Loucy (cell line): ENCODE data around the gene CDKN2C.

Experiments
- H2AFZ ChIP-seq: fragments of 200-600 bp; sonication (generic); 2 replicates; pipeline ENCODE4 v1.6.0; 2016; ENCODE audit warnings: antibody characterized with exemption, mild to moderate bottlenecking, low read length, moderate library complexity
- H3F3A ChIP-seq: fragments of 200-600 bp; 2 replicates; pipeline ENCODE4 v1.6.0; 2016; ENCODE audit warnings: antibody characterized with exemption, low read depth, mild to moderate bottlenecking
- H3K27me3 ChIP-seq: fragments of 200-600 bp; sonication (generic); 2 replicates; pipeline ENCODE4 v1.6.1; 2014; ENCODE audit warnings: low read length, mild to moderate bottlenecking; ENCODE audit not compliant: insufficient read depth, poor library complexity, severe bottlenecking
- H3K36me3 ChIP-seq: fragments of 200-600 bp; sonication (generic); 2 replicates; pipeline ENCODE4 v1.6.1; 2016; ENCODE audit warnings: low read length; ENCODE audit not compliant: insufficient read depth
- H3K4me1 ChIP-seq: fragments of 200-600 bp; sonication (generic); 2 replicates; pipeline ENCODE4 v1.5.1; 2014; ENCODE audit warnings: low read length, mild to moderate bottlenecking; ENCODE audit not compliant: insufficient read depth, poor library complexity, severe bottlenecking
- H3K4me2 ChIP-seq: fragments of 200-600 bp; sonication (generic); 2 replicates; pipeline ENCODE4 v1.6.0; 2014; ENCODE audit warnings: antibody characterized with exemption, low read length, low read depth, mild to moderate bottlenecking; ENCODE audit not compliant: poor library complexity, severe bottlenecking
- H3K4me3 ChIP-seq: fragments of 200-600 bp; sonication (generic); 2 replicates; pipeline ENCODE4 v1.5.1; 2014; ENCODE audit warnings: low read length, mild to moderate bottlenecking, mixed read lengths; ENCODE audit not compliant: poor library complexity, severe bottlenecking
- H3K79me2 ChIP-seq: fragments of 200-600 bp; sonication (generic); 2 replicates; pipeline ENCODE4 v1.6.1; 2014; ENCODE audit warnings: low read length; ENCODE audit not compliant: insufficient read depth
- H3K9ac ChIP-seq: fragments of 200-600 bp; sonication (generic); 2 replicates; pipeline ENCODE4 v1.6.0; 2014; ENCODE audit warnings: mild to moderate bottlenecking, low read depth, low read length, moderate library complexity; ENCODE audit not compliant: poor library complexity, severe bottlenecking
- H3K9me2 ChIP-seq: fragments of 200-600 bp; sonication (generic); replicated peaks from 2 replicates; pipeline ENCODE4 v1.6.1; 2016; ENCODE audit warnings: low read depth, low read length, mixed read lengths
- H3K9me3 ChIP-seq: fragments of 200-600 bp; sonication (generic); 2 replicates; pipeline ENCODE4 v1.6.1; 2014; ENCODE audit warnings: mild to moderate bottlenecking, antibody characterized with exemption, low read length, low read depth; ENCODE audit not compliant: insufficient read depth
- H4K20me1 ChIP-seq: fragments of 200-600 bp; sonication (generic); 2 replicates; pipeline ENCODE4 v1.6.0; 2014; ENCODE audit warnings: antibody characterized with exemption, low read length, mild to moderate bottlenecking; ENCODE audit not compliant: insufficient read depth, poor library complexity, severe bottlenecking
- EZH2phosphoT487 ChIP-seq: fragments of 200-600 bp; IDR thresholded peaks from 2 replicates; pipeline ENCODE4 v1.6.1; 2018; ENCODE audit warnings: antibody characterized with exemption, mild to moderate bottlenecking, moderate library complexity, borderline replicate concordance
- TF ChIP-seq, protein P1 (sequence below): fragments of 200-600 bp; sonication (generic); conservative IDR thresholded peaks from 2 replicates; pipeline ENCODE4 v1.5.1; 2014; ENCODE audit warnings: mild to moderate bottlenecking, antibody characterized with exemption, low read length

CDKN2C gene

DNA sequence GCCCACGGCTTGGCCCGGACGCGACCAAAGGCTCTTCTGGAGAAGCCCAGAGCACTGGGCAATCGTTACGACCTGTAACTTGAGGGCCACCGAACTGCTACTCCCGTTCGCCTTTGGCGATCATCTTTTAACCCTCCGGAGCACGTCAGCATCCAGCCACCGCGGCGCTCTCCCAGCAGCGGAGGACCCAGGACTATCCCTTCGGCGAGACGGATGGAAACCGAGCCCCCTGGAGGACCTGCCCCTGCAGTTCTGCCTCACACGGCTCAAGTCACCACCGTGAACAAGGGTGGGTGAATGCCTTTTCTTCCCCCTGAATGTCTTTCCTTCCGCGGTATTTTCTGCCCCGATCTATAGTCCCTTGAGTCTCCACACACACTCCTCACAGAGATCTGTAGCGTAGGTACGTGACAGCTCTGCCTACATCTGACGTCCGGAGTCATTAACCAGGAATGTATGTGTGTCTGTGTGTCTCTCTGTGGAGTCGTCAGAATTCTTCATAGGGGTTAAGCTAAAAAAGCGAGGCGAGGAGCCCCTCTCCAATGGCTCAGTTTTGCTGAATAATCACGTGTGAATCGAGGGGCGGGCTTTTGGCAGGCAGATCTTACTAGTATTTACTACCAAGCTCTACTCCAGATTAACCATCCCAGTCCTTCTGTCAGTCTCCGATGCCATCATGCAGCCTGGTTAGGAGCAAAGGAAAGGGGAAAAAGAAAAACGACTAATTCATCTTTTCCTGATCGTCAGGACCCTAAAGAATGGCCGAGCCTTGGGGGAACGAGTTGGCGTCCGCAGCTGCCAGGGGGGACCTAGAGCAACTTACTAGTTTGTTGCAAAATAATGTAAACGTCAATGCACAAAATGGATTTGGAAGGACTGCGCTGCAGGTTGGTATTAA is at the start of gene CDKN2C:
Gene CDKN2C (plus strand): TSS at position 635 of the 898 bp plus-strand sequence. CDS start 124 bp downstream, at position 759.
- H3F3A ChIP-seq, result no peaks in the 10 kb centered on the region
- peak within 1 kb of the TSS; percentile 96 for H3K9ac ChIP-seq
- peaks cover 58% of the 10 kb centered on the region for H4K20me1 ChIP-seq
- TF ChIP-seq EZH2phosphoT487, result no peak
- TF ChIP-seq, protein P1, sequence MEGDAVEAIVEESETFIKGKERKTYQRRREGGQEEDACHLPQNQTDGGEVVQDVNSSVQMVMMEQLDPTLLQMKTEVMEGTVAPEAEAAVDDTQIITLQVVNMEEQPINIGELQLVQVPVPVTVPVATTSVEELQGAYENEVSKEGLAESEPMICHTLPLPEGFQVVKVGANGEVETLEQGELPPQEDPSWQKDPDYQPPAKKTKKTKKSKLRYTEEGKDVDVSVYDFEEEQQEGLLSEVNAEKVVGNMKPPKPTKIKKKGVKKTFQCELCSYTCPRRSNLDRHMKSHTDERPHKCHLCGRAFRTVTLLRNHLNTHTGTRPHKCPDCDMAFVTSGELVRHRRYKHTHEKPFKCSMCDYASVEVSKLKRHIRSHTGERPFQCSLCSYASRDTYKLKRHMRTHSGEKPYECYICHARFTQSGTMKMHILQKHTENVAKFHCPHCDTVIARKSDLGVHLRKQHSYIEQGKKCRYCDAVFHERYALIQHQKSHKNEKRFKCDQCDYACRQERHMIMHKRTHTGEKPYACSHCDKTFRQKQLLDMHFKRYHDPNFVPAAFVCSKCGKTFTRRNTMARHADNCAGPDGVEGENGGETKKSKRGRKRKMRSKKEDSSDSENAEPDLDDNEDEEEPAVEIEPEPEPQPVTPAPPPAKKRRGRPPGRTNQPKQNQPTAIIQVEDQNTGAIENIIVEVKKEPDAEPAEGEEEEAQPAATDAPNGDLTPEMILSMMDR, result no peak
- H3K36me3 ChIP-seq, result peaks cover 38% of the 10 kb centered on the region
- H3K4me3 ChIP-seq, result peak within 1 kb of the TSS; percentile 85
- peaks cover 98% of the 10 kb centered on the region for H3K79me2 ChIP-seq
- H3K4me2 ChIP-seq, result peak within 1 kb of the TSS; percentile 89
- H3K27me3 ChIP-seq, result peaks cover 13% of the 10 kb centered on the region
- H3K9me3 ChIP-seq, result no peaks in the 10 kb centered on the region
- H3K9me2 ChIP-seq, result no peaks in the 10 kb centered on the region
- peaks cover 24% of the 10 kb centered on the region for H3K4me1 ChIP-seq
- H2AFZ ChIP-seq, result no peak within 1 kb of the TSS

DNA sequence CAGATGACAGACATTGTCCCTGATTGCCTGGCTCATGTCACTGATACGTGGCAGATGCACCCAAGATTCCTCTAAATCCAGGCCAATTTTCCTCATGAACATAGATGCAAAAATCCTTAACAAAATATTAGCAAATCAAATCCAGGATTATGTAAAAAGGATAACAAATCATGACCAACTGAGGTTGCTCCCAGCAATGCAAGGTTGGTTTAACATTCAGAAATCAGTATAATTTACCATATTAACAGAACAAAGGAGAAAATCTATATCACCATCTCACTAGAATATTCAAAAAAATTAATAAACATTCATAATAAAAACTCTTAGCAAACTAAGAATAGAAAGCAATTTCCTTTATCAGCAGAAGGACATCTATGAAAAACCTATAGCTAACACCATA is 49.6 kb upstream of the CDKN2C start:
- H3K4me1 ChIP-seq, result peaks cover 5% of the 10 kb centered on the region
- no peaks in the 10 kb centered on the region for H3K9me2 ChIP-seq
- peaks cover 13% of the 10 kb centered on the region for H4K20me1 ChIP-seq
- H3K4me3 ChIP-seq, result no peak overlapping the region
- H3K79me2 ChIP-seq, result peaks cover 93% of the 10 kb centered on the region
- peaks cover 5% of the 10 kb centered on the region; the same call in 1 of the 2 replicates for H3K36me3 ChIP-seq
- H3K27me3 ChIP-seq, result no peaks in the 10 kb centered on the region
- H3K9ac ChIP-seq, result no peak overlapping the region
- H3K9me3 ChIP-seq, result peaks cover 4% of the 10 kb centered on the region; the same call in 1 of the 2 replicates
- no peak overlapping the region for H2AFZ ChIP-seq
- no peaks in the 10 kb centered on the region for H3F3A ChIP-seq
- H3K4me2 ChIP-seq, result no peak overlapping the region
- TF ChIP-seq, protein P1, result no peak

DNA sequence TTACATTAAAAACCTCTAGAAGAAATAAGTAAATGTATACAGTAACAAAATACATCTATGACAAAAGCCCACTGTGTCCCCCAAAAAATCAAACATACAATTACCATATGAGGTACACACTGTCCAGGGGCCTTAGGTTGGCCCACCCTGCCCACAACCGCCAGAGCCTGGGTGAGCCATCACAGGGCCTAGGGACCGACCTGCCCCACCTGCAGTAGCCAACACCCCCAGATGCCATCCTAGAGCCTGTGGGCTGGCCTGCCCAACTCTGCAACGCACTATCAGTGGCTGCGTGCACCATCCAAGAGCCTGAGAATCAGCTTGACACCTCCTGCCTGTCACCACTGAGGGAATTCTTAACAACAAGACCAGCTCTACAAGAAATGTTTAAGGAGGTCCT is 49.0 kb upstream of the CDKN2C start:
- H3K9me3 ChIP-seq, result peaks cover 4% of the 10 kb centered on the region; the same call in 1 of the 2 replicates
- peaks cover 11% of the 10 kb centered on the region for H4K20me1 ChIP-seq
- no peak for TF ChIP-seq EZH2phosphoT487
- TF ChIP-seq, protein P1, result no peak
- no peak overlapping the region for H3K4me3 ChIP-seq
- H3K9me2 ChIP-seq, result no peaks in the 10 kb centered on the region
- H2AFZ ChIP-seq, result no peak overlapping the region
- no peak overlapping the region for H3K9ac ChIP-seq
- peaks cover 93% of the 10 kb centered on the region for H3K79me2 ChIP-seq
- no peaks in the 10 kb centered on the region for H3K27me3 ChIP-seq
- peaks cover 5% of the 10 kb centered on the region for H3K4me1 ChIP-seq
- H3K4me2 ChIP-seq, result no peak overlapping the region
- no peaks in the 10 kb centered on the region for H3F3A ChIP-seq
- peaks cover 5% of the 10 kb centered on the region; the same call in 1 of the 2 replicates for H3K36me3 ChIP-seq
